H9 (cell line): ENCODE results near the gene MROH8. TPM values are rescaled to one million over a fixed set of nuclear protein-coding genes. Genes with fewer than 3 reads are reported as not detected.

Experiments used
- DNase-seq: peaks from one replicate; pipeline ENCODE4 v3.0.0-alpha.2; 2017
- H2AFZ ChIP-seq: one replicate; pipeline ENCODE4 v1.6.1; 2013; ENCODE audit warnings: mild to moderate bottlenecking, low read length, control low read depth, moderate library complexity
- H2AK5ac ChIP-seq: 2 replicates; pipeline ENCODE4 v1.6.1; 2013; ENCODE audit warnings: low read length, control low read depth, mixed read lengths; ENCODE audit not compliant: insufficient read length
- H2BK120ac ChIP-seq: one replicate; pipeline ENCODE4 v1.6.1; 2013; ENCODE audit warnings: low read depth, mild to moderate bottlenecking, low read length, control low read depth, inconsistent platforms; ENCODE audit not compliant: poor library complexity, severe bottlenecking
- H2BK12ac ChIP-seq: 2 replicates; pipeline ENCODE4 v1.6.1; 2013; ENCODE audit warnings: low read length, control low read depth, mixed read lengths, low read depth; ENCODE audit not compliant: insufficient read length
- H2BK15ac ChIP-seq: 2 replicates; pipeline ENCODE4 v1.6.1; 2013; ENCODE audit warnings: low read depth, low read length, control low read depth
- H2BK20ac ChIP-seq: one replicate; pipeline ENCODE4 v1.6.1; 2013; ENCODE audit warnings: low read depth, mild to moderate bottlenecking, low read length, control low read depth, inconsistent platforms; ENCODE audit not compliant: poor library complexity, severe bottlenecking
- H2BK5ac ChIP-seq: 2 replicates; pipeline ENCODE4 v1.6.1; 2013; ENCODE audit warnings: low read length, control low read depth, mixed read lengths; ENCODE audit not compliant: insufficient read length
- H3K14ac ChIP-seq: 2 replicates; pipeline ENCODE4 v1.6.1; 2013; ENCODE audit warnings: low read length, control low read depth; ENCODE audit not compliant: insufficient read depth
- H3K18ac ChIP-seq: 2 replicates; pipeline ENCODE4 v1.6.1; 2013; ENCODE audit warnings: low read depth, mild to moderate bottlenecking, mixed read lengths, low read length, control low read depth; ENCODE audit not compliant: insufficient read length
- H3K23ac ChIP-seq: 2 replicates; pipeline ENCODE4 v1.6.1; 2013; ENCODE audit warnings: low read length, control low read depth, mixed read lengths, low read depth; ENCODE audit not compliant: insufficient read length
- H3K23me2 ChIP-seq: 2 replicates; pipeline ENCODE4 v1.6.1; 2013; ENCODE audit warnings: low read depth, mild to moderate bottlenecking, mixed read lengths, low read length, control low read depth; ENCODE audit not compliant: insufficient read length, poor library complexity, severe bottlenecking
- H3K27ac ChIP-seq: 2 replicates; pipeline ENCODE4 v1.5.1; 2013; ENCODE audit warnings: low read length, control low read depth, mixed read lengths, low read depth; ENCODE audit not compliant: insufficient read length
- H3K27me3 ChIP-seq: 2 replicates; pipeline ENCODE4 v1.6.1; 2013; ENCODE audit warnings: low read length, control low read depth, inconsistent platforms; ENCODE audit not compliant: insufficient read depth
- H3K4ac ChIP-seq: 2 replicates; pipeline ENCODE4 v1.6.1; 2013; ENCODE audit warnings: low read depth, mild to moderate bottlenecking, control low read depth, inconsistent platforms, low read length, moderate library complexity
- H3K4me1 ChIP-seq: 2 replicates; pipeline ENCODE4 v1.6.1; 2013; ENCODE audit warnings: low read length, control low read depth, inconsistent platforms; ENCODE audit not compliant: insufficient read depth
- H3K4me2 ChIP-seq: 2 replicates; pipeline ENCODE4 v1.6.1; 2013; ENCODE audit warnings: low read length, control low read depth, mixed read lengths; ENCODE audit not compliant: insufficient read length, insufficient read depth
- H3K56ac ChIP-seq: 2 replicates; pipeline ENCODE4 v1.6.1; 2013; ENCODE audit warnings: low read depth, mild to moderate bottlenecking, mixed read lengths, low read length, control low read depth; ENCODE audit not compliant: insufficient read length
- H3K79me1 ChIP-seq: 2 replicates; pipeline ENCODE4 v1.6.1; 2013; ENCODE audit warnings: low read depth, mild to moderate bottlenecking, moderate library complexity, low read length, control low read depth, inconsistent platforms; ENCODE audit not compliant: insufficient read depth, poor library complexity, severe bottlenecking
- H3K79me2 ChIP-seq: 2 replicates; pipeline ENCODE4 v1.6.1; 2013; ENCODE audit warnings: low read length, control low read depth, inconsistent platforms; ENCODE audit not compliant: insufficient read depth
- H3K9ac ChIP-seq: 2 replicates; pipeline ENCODE4 v1.6.1; 2013; ENCODE audit warnings: low read length, control low read depth, mixed read lengths; ENCODE audit not compliant: insufficient read length; ENCODE audit errors: extremely low read depth
- H3K9me3 ChIP-seq: one replicate; pipeline ENCODE4 v1.6.1; 2013; ENCODE audit warnings: low read depth, low read length, inconsistent platforms; ENCODE audit not compliant: control insufficient read depth
- H3T11ph ChIP-seq: one replicate; pipeline ENCODE4 v1.6.1; 2013; ENCODE audit warnings: mild to moderate bottlenecking, low read length, control low read depth, inconsistent platforms
- H4K20me1 ChIP-seq: one replicate; pipeline ENCODE4 v1.6.1; 2013; ENCODE audit not compliant: control insufficient read depth, insufficient read length, insufficient read depth
- H4K5ac ChIP-seq: 2 replicates; pipeline ENCODE4 v1.6.1; 2013; ENCODE audit warnings: low read depth, mild to moderate bottlenecking, mixed read lengths, low read length, control low read depth; ENCODE audit not compliant: insufficient read length
- H4K8ac ChIP-seq: replicated peaks from 2 replicates; pipeline ENCODE4 v1.6.1; 2013; ENCODE audit warnings: low read length, control low read depth, mixed read lengths, low read depth; ENCODE audit not compliant: insufficient read length
- H4K91ac ChIP-seq: 2 replicates; pipeline ENCODE4 v1.6.1; 2013; ENCODE audit warnings: low read depth, mild to moderate bottlenecking, moderate library complexity, mixed read lengths, low read length, control low read depth; ENCODE audit not compliant: insufficient read length
- H3K27ac Mint-ChIP-seq, 3 experiments: 2 replicates in 2 of 3; 3 replicates in 1 of 3; pipeline ENCODE4 v1.8.0; 2020 to 2021; ENCODE audit warnings: mixed read lengths in 3 of 3, mild to moderate bottlenecking in 1 of 3, moderate library complexity in 1 of 3
- H3K27me3 Mint-ChIP-seq: 2 replicates; pipeline ENCODE4 v1.8.0; 2021; ENCODE audit warnings: low read depth, mild to moderate bottlenecking, moderate library complexity, mixed read lengths
- H3K36me3 Mint-ChIP-seq, 3 experiments: 2 replicates in 2 of 3; 3 replicates in 1 of 3; pipeline ENCODE4 v1.8.0; 2020 to 2021; ENCODE audit warnings: low read depth in 3 of 3, mixed read lengths in 3 of 3; ENCODE audit not compliant: insufficient read depth in 1 of 3
- H3K4me1 Mint-ChIP-seq, 2 experiments: 2 replicates each; pipeline ENCODE4 v1.8.0; 2020; ENCODE audit warnings: mixed read lengths in 2 of 2
- H3K4me3 Mint-ChIP-seq, 2 experiments: 2 replicates in 1 of 2; 3 replicates in 1 of 2; pipeline ENCODE4 v1.8.0; 2020 to 2021; ENCODE audit warnings: mild to moderate bottlenecking in 2 of 2, mixed read lengths in 2 of 2, moderate library complexity in 1 of 2
- H3K9me3 Mint-ChIP-seq, 2 experiments: 2 replicates in 1 of 2; 3 replicates in 1 of 2; pipeline ENCODE4 v1.8.0; 2020; ENCODE audit warnings: mild to moderate bottlenecking in 2 of 2, mixed read lengths in 2 of 2, moderate library complexity in 1 of 2
- CTCF ChIP-seq: fragments of 200-600 bp; sonication (generic); conservative IDR thresholded peaks from 3 replicates; pipeline ENCODE4 v1.8.0; 2021; ENCODE audit warnings: antibody characterized with exemption, mild to moderate bottlenecking
- WGBS: extraction: QIAGEN DNeasy Blood & Tissue Kit; methylation state at CpG from one replicate; pipeline ENCODE4 v1.1.7; 2013; ENCODE audit warnings: missing lambda C conversion rate, low lambda C conversion rate, mixed read lengths; ENCODE audit not compliant: insufficient read length; ENCODE audit errors: extremely low coverage; 5-methylcytosine and 5-hydroxymethylcytosine counted together
- total RNA-seq: library from RNA; stranded (reverse); gene quantifications from 2 replicates; pipeline ENCODE4 v1.2.1, GENCODE V29; 2021

MROH8 gene
- total RNA-seq, 1 experiment from 2014 or later, result 0.90 TPM

- no peaks in the 10 kb centered on the region for H3K27me3 ChIP-seq
- H3K9me3 ChIP-seq, result no peaks in the 10 kb centered on the region
- no peak overlapping the region for H2BK12ac ChIP-seq
- H2BK20ac ChIP-seq, result no peak overlapping the region
- no peaks in the 10 kb centered on the region for H3K79me2 ChIP-seq
- H3K27me3 Mint-ChIP-seq, result no peaks in the 10 kb centered on the region
- no peaks in the 10 kb centered on the region for H3K9me3 Mint-ChIP-seq
- no peak overlapping the region for H3K23ac ChIP-seq
- H3K18ac ChIP-seq, result no peak overlapping the region
- H3K9ac ChIP-seq, result no peak overlapping the region
- H3K27ac ChIP-seq, result no peak overlapping the region
- H3K36me3 Mint-ChIP-seq, result no peaks in the 10 kb centered on the region
- no peak overlapping the region for H2BK120ac ChIP-seq
- no CpG with 5 or more reads among the region's 4 CpGs for WGBS
- no peak overlapping the region for H3T11ph ChIP-seq
- H2AFZ ChIP-seq, result no peak overlapping the region
- no peak overlapping the region for H2BK15ac ChIP-seq
- H4K91ac ChIP-seq, result no peak overlapping the region
- no peak overlapping the region for H3K14ac ChIP-seq
- no peak overlapping the region for H3K4ac ChIP-seq
- no peak overlapping the region for H4K5ac ChIP-seq
- no peak overlapping the region for H3K4me2 ChIP-seq
- no peaks in the 10 kb centered on the region for H3K4me1 ChIP-seq
- H2BK5ac ChIP-seq, result no peak overlapping the region
- no peak overlapping the region for H2AK5ac ChIP-seq
- H4K8ac ChIP-seq, result no peak overlapping the region
- no peaks in the 10 kb centered on the region for H3K79me1 ChIP-seq
- H3K23me2 ChIP-seq, result no peaks in the 10 kb centered on the region
- no peak overlapping the region for H3K56ac ChIP-seq
- TF ChIP-seq CTCF, result no peak
- no peaks in the 10 kb centered on the region for H3K4me1 Mint-ChIP-seq
- DNase-seq, result no peak
- H3K27ac Mint-ChIP-seq, result no peak overlapping the region
- H3K4me3 Mint-ChIP-seq, result no peak overlapping the region
- no peaks in the 10 kb centered on the region for H4K20me1 ChIP-seq
Measured at GRCh38 chr20:37108676-37109075, 70.7 kb downstream of the MROH8 start.
